Measurements from ENCODE around the gene PSMD10. TPM values are rescaled to one million over a fixed set of nuclear protein-coding genes. Genes with fewer than 3 reads are reported as not detected.

Gene PSMD10
- total and polyA plus RNA-seq, 2 of the 8 experiments (the other 6 are each of a cell fraction or from before 2014, with no cell fraction given): 49.9 to 79.9 TPM

DNA sequence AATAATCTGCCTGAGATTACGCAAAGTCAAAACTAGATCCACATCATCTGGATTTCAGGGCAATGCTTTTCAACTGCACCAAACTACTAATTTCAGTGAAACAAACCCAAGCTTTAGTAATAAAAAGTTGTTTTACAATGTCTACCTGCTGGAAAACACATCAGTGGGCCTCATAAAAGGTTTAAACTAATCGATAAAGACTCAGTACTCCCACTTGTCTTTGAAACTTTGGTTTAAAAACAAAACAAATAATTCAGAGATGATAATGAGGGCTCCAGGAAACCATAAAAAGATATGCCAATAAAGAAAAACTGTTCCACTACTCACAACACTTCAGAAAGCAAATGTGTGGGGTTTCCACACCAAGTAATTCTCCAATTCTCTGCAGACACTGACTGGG, 10.2 kb downstream of the PSMD10 start:
- 85% methylated on average over 2 of the region's 2 CpGs; no CpG with 5 or more reads in 1 of the 2 experiments for WGBS, 2 experiments (ENCODE audit: extremely low coverage in 1 of 2, insufficient coverage in 1 of 2, insufficient read length in 1 of 2, insufficient replicate concordance in 2 of 2, low coverage in 1 of 2, low lambda C conversion rate in 2 of 2, missing lambda C conversion rate in 1 of 2)
- TF ChIP-seq JUND (IDR thresholded peaks at IDR 0.05; ENCODE audit: low read length): no peak
- TF ChIP-seq NANOG (IDR thresholded peaks at IDR 0.05; ENCODE audit: insufficient read depth, low read depth, low read length, poor library complexity, severe bottlenecking): no peak
- TF ChIP-seq PHF8 (conservative IDR thresholded peaks at IDR 0.05; ENCODE audit: low read depth, low read length): no peak
- no peak for TF ChIP-seq ZNF274 (IDR thresholded peaks at IDR 0.05; ENCODE audit: borderline replicate concordance, extremely low read depth, low read length)
- TF ChIP-seq SUZ12 (IDR thresholded peaks at IDR 0.05; ENCODE audit: low read length): no peak
- TF ChIP-seq HDAC2 (IDR thresholded peaks at IDR 0.05; ENCODE audit: borderline replicate concordance in 1 of 2, low read depth in 2 of 2, low read length in 2 of 2): no peak
- TF ChIP-seq CHD1 (IDR thresholded peaks at IDR 0.05; ENCODE audit: low read depth, low read length): no peak
- TF ChIP-seq SP1 (IDR thresholded peaks at IDR 0.05; ENCODE audit: low read depth, low read length): no peak
- TF ChIP-seq SP4 (IDR thresholded peaks at IDR 0.05; ENCODE audit: low read length): no peak
- TF ChIP-seq KDM4A (IDR thresholded peaks at IDR 0.05; ENCODE audit: low read depth, low read length, severe bottlenecking): no peak
- TF ChIP-seq POLR2A (IDR thresholded peaks at IDR 0.05; ENCODE audit: control extremely low read depth in 1 of 2, low read depth in 2 of 2, low read length in 2 of 2): no peak
- no peak for TF ChIP-seq GTF2F1 (IDR thresholded peaks at IDR 0.05; ENCODE audit: borderline replicate concordance, low read depth, low read length)
- TF ChIP-seq EGR1 (IDR thresholded peaks at IDR 0.05; ENCODE audit: borderline replicate concordance, low read depth, low read length): no peak
- no peak overlapping the region for H2BK5ac ChIP-seq (ENCODE audit: low read depth, low read length)
- H4K5ac ChIP-seq (ENCODE audit: insufficient read length, low read depth, low read length): no peak overlapping the region
- no peaks in the 10 kb centered on the region for H3K27me3 ChIP-seq (replicated peaks in 1 of 4; ENCODE audit: control insufficient read depth in 3 of 4, extremely low read depth in 1 of 4, insufficient read depth in 3 of 4, low read length in 3 of 4)
- H3K9me3 ChIP-seq (ENCODE audit: insufficient read depth in 2 of 2, low read depth in 1 of 2, low read length in 1 of 2): no peaks in the 10 kb centered on the region
- H3K79me1 ChIP-seq (ENCODE audit: low read depth, low read length): no peaks in the 10 kb centered on the region
- no peak overlapping the region for H3K4me3 ChIP-seq (ENCODE audit: extremely low read depth in 1 of 4, insufficient read depth in 2 of 4, low read depth in 3 of 4, low read length in 4 of 4)
- no peak overlapping the region for H4K91ac ChIP-seq (replicated peaks; ENCODE audit: insufficient read length, low read length)
- H3K56ac ChIP-seq (replicated peaks; ENCODE audit: insufficient read length, low read depth, low read length): no peak overlapping the region
- ChIA-PET POLR2A (ENCODE audit: partially characterized antibody) (no interaction called here), CTCF (ENCODE audit: partially characterized antibody) (no interaction called here)
- H3K18ac ChIP-seq (ENCODE audit: extremely low read depth, low read length): no peak overlapping the region
- H3K23ac ChIP-seq (ENCODE audit: insufficient read length): no peak overlapping the region
- H3K14ac ChIP-seq (ENCODE audit: insufficient read length): no peak overlapping the region
- FAIRE-seq (no peak), DNase-seq (ENCODE audit: low read depth in 1 of 2, low spot score in 2 of 2) (no peak)
- no peak overlapping the region for H2AK5ac ChIP-seq (ENCODE audit: low read depth, low read length)
- no peak overlapping the region for H3K4ac ChIP-seq (replicated peaks; ENCODE audit: insufficient read length, low read depth, low read length)
- no peaks in the 10 kb centered on the region for H3K23me2 ChIP-seq (ENCODE audit: low read depth, low read length)
- no peak overlapping the region for H2BK15ac ChIP-seq (ENCODE audit: low read length)
- no peak overlapping the region for H4K8ac ChIP-seq (ENCODE audit: extremely low read depth, insufficient read depth, low read length)
- H3K27ac ChIP-seq (ENCODE audit: low read depth, low read length): no peak overlapping the region
- H3K4me2 ChIP-seq (ENCODE audit: insufficient read depth in 1 of 2, low read depth in 2 of 2, low read length in 2 of 2): no peak overlapping the region
- no peak overlapping the region for H2AFZ ChIP-seq (ENCODE audit: low read length)
- H2BK20ac ChIP-seq (ENCODE audit: low read length): no peak overlapping the region
- H2BK120ac ChIP-seq (replicated peaks; ENCODE audit: low read depth, low read length): no peak overlapping the region
- H3K36me3 ChIP-seq (ENCODE audit: control insufficient read depth in 2 of 4, insufficient read depth in 4 of 4, low read length in 3 of 4): peaks cover 0 to 2% (median 0%) of the 10 kb centered on the region in 4 experiments; a peak in 1 of 8 replicates
- H3K79me2 ChIP-seq (ENCODE audit: control insufficient read depth in 1 of 2, insufficient read depth in 2 of 2, low read length in 2 of 2): no peaks in the 10 kb centered on the region
- H3K9ac ChIP-seq (replicated peaks in 1 of 4; ENCODE audit: extremely low read depth in 1 of 4, low read depth in 3 of 4, low read length in 3 of 4): no peak overlapping the region
- H2BK12ac ChIP-seq (ENCODE audit: low read depth, low read length): no peak overlapping the region
- H3K4me1 ChIP-seq (replicated peaks in 1 of 4; ENCODE audit: control insufficient read depth in 3 of 4, insufficient read depth in 4 of 4, low read length in 3 of 4): no peaks in the 10 kb centered on the region
- H4K20me1 ChIP-seq (replicated peaks in 1 of 2; ENCODE audit: control insufficient read depth in 1 of 2, insufficient read depth in 2 of 2, low read length in 2 of 2): no peaks in the 10 kb centered on the region
